ENCODE data around the gene C8G. TPM values are rescaled to one million over a fixed set of nuclear protein-coding genes. Genes with fewer than 3 reads are reported as not detected.

The C8G gene
- total RNA-seq, 1 donor from 2014 or later: 2.2 TPM

DNA sequence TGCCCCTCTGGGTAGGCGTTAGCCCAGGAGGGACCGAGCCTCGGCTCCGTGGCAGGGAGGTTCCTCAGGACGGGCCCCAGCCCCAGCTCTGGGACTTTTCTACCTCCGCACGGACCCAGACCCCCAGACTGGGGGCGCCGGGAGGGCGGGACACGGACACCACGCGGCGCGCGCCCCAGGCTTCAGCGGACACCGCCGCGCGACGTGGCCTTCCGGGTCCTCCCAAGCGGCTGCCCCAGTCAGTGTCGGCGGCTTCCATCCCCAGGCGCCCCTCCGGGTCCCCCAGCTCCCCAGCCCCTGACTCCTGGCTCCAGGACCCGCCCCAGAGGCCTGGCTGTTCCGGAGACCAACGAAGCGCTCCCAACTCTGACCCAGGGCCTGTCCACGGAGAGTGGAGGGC is 40.8 kb downstream of the C8G start:
- H3K27ac Mint-ChIP-seq (ENCODE audit: unreplicated experiment): no peak overlapping the region
- H3K36me3 Mint-ChIP-seq (ENCODE audit: low read depth): no peaks in the 10 kb centered on the region
- H3K4me1 Mint-ChIP-seq (ENCODE audit: low read depth): no peaks in the 10 kb centered on the region
- H3K4me3 Mint-ChIP-seq (ENCODE audit: unreplicated experiment): no peak overlapping the region
- TF ChIP-seq, protein P1, sequence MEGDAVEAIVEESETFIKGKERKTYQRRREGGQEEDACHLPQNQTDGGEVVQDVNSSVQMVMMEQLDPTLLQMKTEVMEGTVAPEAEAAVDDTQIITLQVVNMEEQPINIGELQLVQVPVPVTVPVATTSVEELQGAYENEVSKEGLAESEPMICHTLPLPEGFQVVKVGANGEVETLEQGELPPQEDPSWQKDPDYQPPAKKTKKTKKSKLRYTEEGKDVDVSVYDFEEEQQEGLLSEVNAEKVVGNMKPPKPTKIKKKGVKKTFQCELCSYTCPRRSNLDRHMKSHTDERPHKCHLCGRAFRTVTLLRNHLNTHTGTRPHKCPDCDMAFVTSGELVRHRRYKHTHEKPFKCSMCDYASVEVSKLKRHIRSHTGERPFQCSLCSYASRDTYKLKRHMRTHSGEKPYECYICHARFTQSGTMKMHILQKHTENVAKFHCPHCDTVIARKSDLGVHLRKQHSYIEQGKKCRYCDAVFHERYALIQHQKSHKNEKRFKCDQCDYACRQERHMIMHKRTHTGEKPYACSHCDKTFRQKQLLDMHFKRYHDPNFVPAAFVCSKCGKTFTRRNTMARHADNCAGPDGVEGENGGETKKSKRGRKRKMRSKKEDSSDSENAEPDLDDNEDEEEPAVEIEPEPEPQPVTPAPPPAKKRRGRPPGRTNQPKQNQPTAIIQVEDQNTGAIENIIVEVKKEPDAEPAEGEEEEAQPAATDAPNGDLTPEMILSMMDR (IDR thresholded peaks at IDR 0.05): no peak
- H3K9me3 Mint-ChIP-seq (ENCODE audit: low read depth): peaks cover 4% of the 10 kb centered on the region
- no peak for DNase-seq (ENCODE audit: low spot score)
- H3K27me3 Mint-ChIP-seq (ENCODE audit: low read depth): no peaks in the 10 kb centered on the region

DNA sequence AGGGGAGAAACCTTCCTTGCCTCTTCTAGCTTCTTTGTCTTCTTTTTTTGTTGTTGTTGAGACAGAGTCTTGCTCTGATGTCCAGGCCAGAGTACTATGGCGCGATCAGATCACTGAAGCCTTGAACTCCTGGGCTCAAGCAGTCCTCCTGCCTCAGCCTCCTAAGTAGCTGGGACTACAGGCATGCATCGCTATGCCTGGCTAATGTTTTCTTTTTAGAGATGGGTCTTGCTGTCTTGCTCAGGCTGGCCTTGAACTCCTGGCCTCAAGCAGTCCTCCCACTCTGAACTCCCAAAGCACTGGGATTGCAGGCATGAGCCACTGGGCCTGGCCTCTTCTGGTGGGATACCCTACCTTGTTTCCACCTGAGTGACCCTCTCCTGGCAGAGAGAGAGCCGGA is 43.8 kb downstream of the C8G start:
- peaks cover 5% of the 10 kb centered on the region for H3K9me3 Mint-ChIP-seq (ENCODE audit: low read depth)
- TF ChIP-seq, protein P1 (IDR thresholded peaks at IDR 0.05): no peak
- H3K4me1 Mint-ChIP-seq (ENCODE audit: low read depth): peaks cover 19% of the 10 kb centered on the region
- H3K27ac Mint-ChIP-seq (ENCODE audit: unreplicated experiment): no peak overlapping the region
- no peak for DNase-seq (ENCODE audit: low spot score)
- no peaks in the 10 kb centered on the region for H3K36me3 Mint-ChIP-seq (ENCODE audit: low read depth)
- H3K4me3 Mint-ChIP-seq (ENCODE audit: unreplicated experiment): no peak overlapping the region
- H3K27me3 Mint-ChIP-seq (ENCODE audit: low read depth): no peaks in the 10 kb centered on the region

DNA sequence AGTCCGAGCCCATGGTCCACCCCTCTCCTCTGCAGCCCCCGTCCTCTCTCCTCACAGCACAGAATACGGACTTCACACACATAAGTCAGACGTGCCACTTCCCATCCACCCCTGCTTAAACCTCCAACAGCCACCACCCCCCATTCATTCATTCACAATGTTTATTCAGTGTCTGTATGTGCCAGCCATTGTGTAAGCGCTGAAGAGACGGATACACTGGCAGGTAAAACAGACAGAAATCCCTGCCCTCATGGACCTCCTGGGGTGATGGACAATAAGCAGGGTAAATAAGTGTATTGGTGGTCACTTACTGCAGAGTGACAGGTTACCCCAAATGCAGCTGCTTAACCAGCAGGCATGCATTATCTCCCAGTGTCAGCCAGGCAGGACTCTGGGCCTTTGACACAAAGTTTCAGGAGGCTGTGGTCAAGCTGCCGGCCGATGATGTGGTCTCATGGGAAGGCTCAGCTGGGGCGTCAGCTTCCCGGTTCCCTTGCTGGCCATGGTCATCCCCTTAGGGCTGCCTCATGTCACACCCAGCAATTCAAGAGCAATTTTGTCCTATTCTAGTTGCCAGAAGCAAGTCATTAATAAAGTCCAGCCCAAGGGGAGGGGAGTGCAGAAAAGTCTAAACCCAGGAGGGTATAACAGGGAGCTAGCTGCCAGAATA is 45.3 kb downstream of the C8G start:
- Mint-ChIP-seq H3K27ac (ENCODE audit: unreplicated experiment) (no peak overlapping the region), H3K36me3 (ENCODE audit: low read depth) (no peaks in the 10 kb centered on the region), H3K4me3 (ENCODE audit: unreplicated experiment) (no peak overlapping the region), H3K4me1 (ENCODE audit: low read depth) (peaks cover 19% of the 10 kb centered on the region), H3K27me3 (ENCODE audit: low read depth) (no peaks in the 10 kb centered on the region), H3K9me3 (ENCODE audit: low read depth) (peaks cover 5% of the 10 kb centered on the region)
- DNase-seq (ENCODE audit: low spot score): no peak
- TF ChIP-seq, protein P1 (IDR thresholded peaks at IDR 0.05): no peak

DNA sequence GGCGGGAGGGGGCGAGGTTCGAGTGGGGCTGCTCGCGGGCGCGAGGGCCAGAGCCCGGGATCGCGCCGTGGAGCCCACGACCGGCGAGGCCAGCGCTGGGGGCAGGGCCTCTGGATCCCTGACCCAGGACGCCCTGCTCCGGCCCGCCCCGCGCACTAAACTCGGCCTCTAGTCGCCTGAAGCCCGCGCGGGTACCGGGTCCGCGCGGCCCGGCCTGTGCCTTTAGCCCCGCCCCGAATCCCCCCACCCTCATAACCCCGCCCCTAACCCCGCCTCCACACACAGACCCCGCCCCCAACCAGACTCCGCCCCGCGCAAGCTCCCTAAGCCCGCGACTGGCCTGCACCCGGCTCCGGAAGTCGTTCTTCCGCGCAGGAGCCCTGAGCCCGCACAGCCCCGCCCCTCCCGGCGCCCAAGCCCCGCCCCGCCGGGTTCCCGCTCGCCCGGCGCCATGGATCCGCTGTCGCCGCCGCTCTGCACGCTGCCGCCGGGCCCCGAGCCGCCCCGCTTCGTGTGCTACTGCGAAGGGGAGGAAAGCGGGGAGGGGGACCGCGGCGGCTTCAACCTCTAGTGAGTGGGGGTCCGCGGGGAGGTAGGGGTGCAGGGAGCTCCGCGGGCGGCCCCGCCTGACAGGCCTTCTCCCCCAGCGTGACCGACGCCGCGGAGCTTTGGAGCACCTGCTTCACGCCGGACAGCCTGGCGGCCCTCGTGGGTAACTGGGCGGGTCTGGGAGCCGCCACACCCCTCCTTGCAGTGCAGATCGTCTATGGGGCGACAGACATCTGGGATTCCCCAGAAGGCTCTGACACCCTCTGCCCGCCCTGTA is 47.2 kb downstream of the C8G start, which contains the start of gene PAXX:
PAXX (plus strand) TSS at position 430 of the 826 bp plus-strand sequence; CDS start at position 452, 22 bp downstream.
- no peak for DNase-seq (ENCODE audit: low spot score)
- H3K4me3 Mint-ChIP-seq (ENCODE audit: unreplicated experiment): peak within 1 kb of the TSS; percentile 76
- no peaks in the 10 kb centered on the region for H3K36me3 Mint-ChIP-seq (ENCODE audit: low read depth)
- H3K9me3 Mint-ChIP-seq (ENCODE audit: low read depth): peaks cover 5% of the 10 kb centered on the region
- peaks cover 31% of the 10 kb centered on the region for H3K4me1 Mint-ChIP-seq (ENCODE audit: low read depth)
- TF ChIP-seq, protein P1 (IDR thresholded peaks at IDR 0.05): peak; percentile 15
- peak within 1 kb of the TSS; percentile 69 for H3K27ac Mint-ChIP-seq (ENCODE audit: unreplicated experiment)
- H3K27me3 Mint-ChIP-seq (ENCODE audit: low read depth): no peaks in the 10 kb centered on the region

DNA sequence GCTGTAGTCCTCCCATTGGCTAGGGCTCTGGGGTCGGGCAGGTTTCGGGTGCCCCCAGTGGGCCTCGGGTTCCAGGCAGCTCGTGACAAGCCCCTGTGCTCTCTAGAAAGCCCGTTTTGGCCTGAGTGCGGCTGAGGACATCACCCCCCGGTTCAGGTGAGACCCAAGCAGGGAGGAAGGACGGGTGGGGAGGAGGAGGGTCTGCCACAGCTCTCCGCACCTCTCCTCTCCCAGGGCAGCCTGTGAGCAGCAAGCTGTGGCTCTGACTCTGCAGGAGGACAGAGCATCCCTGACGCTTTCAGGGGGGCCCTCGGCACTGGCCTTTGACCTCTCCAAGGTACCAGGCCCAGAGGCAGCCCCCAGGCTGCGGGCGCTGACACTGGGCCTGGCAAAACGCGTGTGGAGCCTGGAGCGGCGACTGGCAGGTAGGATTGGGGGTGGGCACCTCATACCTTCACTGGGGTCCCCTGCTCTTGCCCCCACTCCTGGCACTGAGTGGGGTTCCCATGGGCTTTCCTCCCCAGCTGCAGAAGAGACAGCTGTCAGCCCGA is 47.9 kb downstream of the C8G start:
- TF ChIP-seq, protein P1 (IDR thresholded peaks at IDR 0.05): no peak
- peak overlapping the region; percentile 76 for H3K4me3 Mint-ChIP-seq (ENCODE audit: unreplicated experiment)
- H3K36me3 Mint-ChIP-seq (ENCODE audit: low read depth): no peaks in the 10 kb centered on the region
- H3K4me1 Mint-ChIP-seq (ENCODE audit: low read depth): peaks cover 38% of the 10 kb centered on the region
- H3K9me3 Mint-ChIP-seq (ENCODE audit: low read depth): peaks cover 5% of the 10 kb centered on the region
- no peaks in the 10 kb centered on the region for H3K27me3 Mint-ChIP-seq (ENCODE audit: low read depth)
- no peak for DNase-seq (ENCODE audit: low spot score)
- no peak overlapping the region for H3K27ac Mint-ChIP-seq (ENCODE audit: unreplicated experiment)
